Epidermal melanocyte (primary cell): ENCODE results near the gene VSX2.

ENCODE experiments used
- DNase-seq: peaks from one replicate; pipeline ENCODE4 v3.0.0; 2011; ENCODE audit warnings: low spot score; ENCODE audit not compliant: insufficient read length

Gene VSX2

GRCh38 chr14:74221741-74222140 lies 17.5 kb upstream of the VSX2 start:
- no peak for DNase-seq

- no peak for DNase-seq
Measured at GRCh38 chr14:74223016-74223415, 16.2 kb upstream of the VSX2 start.

DNA sequence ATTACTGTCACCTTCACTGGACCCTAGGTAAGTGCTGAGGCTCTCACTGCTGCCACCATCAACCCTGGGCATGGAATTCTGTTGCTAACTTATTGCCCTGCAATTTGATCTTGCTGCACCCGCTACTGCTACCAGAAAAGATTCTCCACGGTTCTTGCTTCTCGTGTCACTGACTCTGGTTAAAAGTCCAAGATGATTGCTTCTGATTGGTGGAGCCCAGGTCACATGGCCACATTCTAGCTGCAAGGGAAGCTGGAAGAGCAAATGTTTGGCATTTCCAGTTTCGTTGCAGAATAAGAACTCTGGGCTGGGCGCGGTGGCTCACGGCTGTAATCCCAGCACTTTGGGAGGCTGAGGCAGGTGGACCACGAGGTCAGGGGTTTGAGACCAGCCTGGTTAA lies 7.5 kb upstream of the VSX2 start:
- DNase-seq = no peak

DNA sequence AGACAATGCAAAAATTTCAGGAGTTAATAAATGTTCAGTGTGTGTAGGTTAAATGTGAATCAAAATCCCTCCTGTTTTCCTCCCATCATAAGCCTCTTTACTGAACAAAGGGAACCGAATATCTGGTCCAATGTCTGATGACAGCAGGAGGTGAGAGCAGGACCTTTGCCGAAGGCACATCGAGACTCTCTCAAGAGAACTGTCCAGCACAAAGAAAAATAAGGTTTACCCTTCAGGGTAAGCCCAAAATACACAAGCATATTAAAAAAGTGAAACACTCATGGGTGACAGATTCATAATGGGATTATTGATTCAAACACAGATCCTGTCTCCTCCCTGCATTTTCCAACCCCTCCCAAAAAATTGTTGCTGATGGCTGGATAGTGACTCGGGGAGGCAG lies 4.2 kb upstream of the VSX2 start:
- no peak for DNase-seq

GRCh38 chr14:74237441-74237840 lies 1.8 kb upstream of the VSX2 start:
- no peak for DNase-seq

DNA sequence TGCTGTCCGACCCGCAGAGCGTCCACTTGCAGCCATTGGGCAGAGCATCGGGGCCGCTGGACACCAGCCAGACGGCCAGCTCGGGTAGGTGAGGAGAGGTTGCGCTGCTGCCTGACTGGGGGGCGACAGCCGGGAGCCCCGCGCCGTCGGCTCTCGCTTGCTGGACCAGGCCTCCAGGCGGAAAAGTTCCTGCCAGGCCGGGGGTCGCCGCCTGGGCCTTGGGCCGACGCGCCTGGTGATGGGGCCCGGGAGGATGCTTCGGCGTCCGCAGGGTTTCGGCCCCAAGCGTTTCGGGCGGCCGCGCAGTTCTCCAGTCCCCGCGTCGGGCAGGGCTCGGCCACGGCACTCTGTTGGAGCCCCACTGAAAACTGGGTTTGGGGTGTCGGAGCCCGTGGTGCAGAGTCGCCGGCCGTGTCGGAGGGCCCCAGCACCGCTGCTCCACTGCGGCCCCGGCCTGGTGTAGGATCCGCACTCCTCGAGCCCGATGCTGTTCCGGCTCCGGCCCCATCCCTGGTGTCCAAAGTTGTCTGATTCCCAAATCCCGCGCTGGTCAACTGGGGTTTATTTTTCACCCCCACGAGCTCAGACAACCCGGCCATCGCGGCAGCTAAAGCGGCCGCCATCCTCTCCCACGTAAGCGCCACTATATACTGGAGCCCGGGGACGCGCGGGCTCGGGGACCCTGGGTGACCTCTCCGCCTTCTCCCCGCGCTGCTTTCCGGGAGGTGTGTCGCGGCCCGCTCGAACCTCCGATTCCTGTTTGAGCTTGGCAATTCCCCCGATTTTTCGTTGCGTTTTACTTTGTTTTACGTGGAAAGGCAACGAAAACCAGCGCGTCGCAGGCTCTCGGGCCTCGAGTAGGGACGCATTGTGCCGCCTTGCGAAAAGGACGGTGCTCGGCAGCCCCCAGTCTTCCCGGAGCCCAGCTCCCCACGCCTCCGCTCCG lies 872 bp downstream of the VSX2 start:
- no peak for DNase-seq

- DNase-seq = no peak
Measured at GRCh38 chr14:74240794-74241651, 1.8 kb downstream of the VSX2 start.

GRCh38 chr14:74241652-74242017 lies 2.4 kb downstream of the VSX2 start:
- DNase-seq = no peak

GRCh38 chr14:74242021-74242779 lies 3.0 kb downstream of the VSX2 start:
- no peak for DNase-seq

GRCh38 chr14:74242780-74243042 lies 3.5 kb downstream of the VSX2 start:
- DNase-seq = no peak

DNA sequence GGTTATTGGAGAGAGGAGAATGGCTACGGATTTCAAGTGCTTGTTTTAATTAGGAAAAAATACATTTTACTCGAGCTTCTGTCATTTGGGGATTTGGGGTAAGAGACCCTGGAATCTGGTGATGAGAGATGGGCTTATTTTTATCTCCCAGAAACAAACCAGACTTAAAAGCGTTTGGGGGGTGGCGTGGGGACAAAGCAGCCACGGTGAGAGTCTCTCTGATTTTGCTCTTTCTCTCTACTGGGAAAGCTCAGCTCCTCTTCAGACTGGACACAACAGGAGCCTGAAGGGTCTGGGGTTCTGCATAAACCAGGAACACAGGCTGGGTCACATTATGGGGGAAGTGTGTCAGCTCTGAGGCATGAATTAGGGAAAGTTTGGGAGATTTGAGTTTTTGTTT lies 3.8 kb downstream of the VSX2 start:
- no peak for DNase-seq

- no peak for DNase-seq
Measured at GRCh38 chr14:74244115-74244514, 4.9 kb downstream of the VSX2 start.

DNA sequence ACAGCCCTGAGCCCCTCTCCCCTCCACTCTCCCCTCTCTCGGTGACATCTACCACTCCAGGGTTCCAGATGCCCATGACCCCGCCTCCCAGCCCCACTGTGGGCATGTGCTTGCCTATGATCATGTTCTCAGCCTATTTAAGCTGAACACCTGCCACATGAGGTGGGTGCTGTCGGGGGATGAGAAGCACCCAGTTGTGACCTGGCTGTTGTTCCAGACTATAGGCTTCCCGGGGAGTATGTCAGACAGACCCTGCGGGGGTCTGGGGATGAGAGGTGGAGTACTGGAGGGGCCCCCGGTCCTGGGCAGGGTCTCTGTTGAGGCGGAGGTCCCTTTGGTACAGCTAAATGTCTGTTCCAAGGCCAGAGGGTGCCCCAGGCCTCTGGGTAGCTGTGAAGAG lies 6.0 kb downstream of the VSX2 start:
- DNase-seq = no peak

DNA sequence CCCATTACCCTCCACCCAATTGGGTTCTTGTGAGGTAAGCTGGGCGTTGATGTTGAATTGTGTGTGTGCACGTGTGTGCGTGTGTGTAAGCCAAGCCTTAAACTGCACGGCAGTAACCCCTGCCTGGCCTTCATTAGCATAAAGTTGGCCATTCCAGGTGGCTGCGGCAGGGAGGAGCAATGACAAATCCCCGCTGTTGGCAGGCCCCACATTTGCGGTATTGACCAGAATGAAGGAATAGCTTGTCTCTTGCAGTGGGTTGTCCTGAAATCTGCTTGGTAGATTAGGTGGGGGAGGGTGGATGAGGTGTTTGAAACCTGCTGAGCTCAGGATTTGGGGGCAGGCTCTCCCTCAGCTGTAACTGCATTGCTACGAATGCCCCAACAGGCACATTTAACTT lies 7.3 kb downstream of the VSX2 start:
- DNase-seq = no peak

DNA sequence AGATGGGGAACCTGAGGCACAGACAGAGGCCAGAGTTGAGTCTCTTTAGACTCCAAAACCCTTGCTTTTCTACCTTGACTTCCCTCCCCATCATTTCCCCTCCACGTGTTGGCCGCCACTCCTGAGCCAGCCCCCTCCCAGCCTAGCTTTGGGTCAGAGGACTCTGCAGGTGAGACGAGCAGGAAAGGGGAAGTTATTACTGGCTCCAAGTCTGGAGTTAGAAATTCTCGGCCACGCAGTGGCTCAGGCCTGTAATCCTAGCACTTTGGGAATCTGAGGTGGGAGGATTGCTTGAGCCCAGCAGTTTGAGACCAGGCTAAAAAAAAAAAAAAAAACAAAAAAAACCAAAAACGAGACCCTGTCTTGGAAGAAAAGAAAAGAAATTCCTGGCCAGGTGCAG lies 8.8 kb downstream of the VSX2 start:
- no peak for DNase-seq

- no peak for DNase-seq
Measured at GRCh38 chr14:74249433-74250375, 10.5 kb downstream of the VSX2 start.

- peak; percentile 7 for DNase-seq
Measured at GRCh38 chr14:74255281-74255680, 16.0 kb downstream of the VSX2 start.

GRCh38 chr14:74257078-74257940 lies 18.1 kb downstream of the VSX2 start:
- DNase-seq = peak; percentile 33

- no peak for DNase-seq
Measured at GRCh38 chr14:74257941-74258763, 18.9 kb downstream of the VSX2 start.
